NCI-H446 (cell line): ENCODE data around the gene FBXL19.
"Not testable (repeated sequence)": the region's sequence is repeated elsewhere in the genome, so short reads cannot be mapped to it uniquely, and the experiment has no call there.

Experiments
- DNase-seq, 2 experiments: peaks; one replicate each; lab custom pipeline; 2025; lab: John Stamatoyannopoulos, UW

FBXL19 gene

GRCh38 chr16:30922960-30923535 is 324 bp upstream of the FBXL19 start:
- DNase-seq, result peak; percentile 98 to 99

GRCh38 chr16:30924076-30924912 is 922 bp downstream of the FBXL19 start:
- DNase-seq, result peak in 1 of 2 experiments; percentile 52

- DNase-seq, result no peak
Observed at GRCh38 chr16:30924913-30925631, 1.7 kb downstream of the FBXL19 start.

- no peak for DNase-seq
Observed at GRCh38 chr16:30925632-30925987, 2.2 kb downstream of the FBXL19 start.

GRCh38 chr16:30925995-30926811 is 2.8 kb downstream of the FBXL19 start:
- no peak for DNase-seq

GRCh38 chr16:30926937-30927788 is 3.8 kb downstream of the FBXL19 start:
- no peak for DNase-seq

- DNase-seq, result peak in 1 of 2 experiments; percentile 63
Observed at GRCh38 chr16:30927789-30928378, 4.5 kb downstream of the FBXL19 start.

- no peak for DNase-seq
Observed at GRCh38 chr16:30928390-30928789, 5.0 kb downstream of the FBXL19 start.

- no peak for DNase-seq
Observed at GRCh38 chr16:30929167-30929566, 5.8 kb downstream of the FBXL19 start.

GRCh38 chr16:30930160-30930571 is 6.8 kb downstream of the FBXL19 start:
- no peak for DNase-seq

GRCh38 chr16:30931068-30931650 is 7.8 kb downstream of the FBXL19 start:
- no peak for DNase-seq

GRCh38 chr16:30934827-30935557 is 11.6 kb downstream of the FBXL19 start:
- DNase-seq, result peak in 1 of 2 experiments; percentile 31

- no peak for DNase-seq
Observed at GRCh38 chr16:30937692-30938091, 14.3 kb downstream of the FBXL19 start.

GRCh38 chr16:30939571-30939970 is 16.2 kb downstream of the FBXL19 start:
- not testable (repeated sequence) for DNase-seq

GRCh38 chr16:30941600-30942425 is 18.4 kb downstream of the FBXL19 start:
- peak in 1 of 2 experiments; percentile 34 for DNase-seq

GRCh38 chr16:30942426-30942806 is 19.0 kb downstream of the FBXL19 start:
- DNase-seq, result no peak

GRCh38 chr16:30944352-30944751 is 21.0 kb downstream of the FBXL19 start:
- no peak for DNase-seq

GRCh38 chr16:30946671-30947540 is 23.5 kb downstream of the FBXL19 start:
- DNase-seq, result no peak
